Measurements from ENCODE around the gene SLC66A2.
"Not testable (repeated sequence)": the region's sequence is repeated elsewhere in the genome, so short reads cannot be mapped to it uniquely, and the experiment has no call there.

The SLC66A2 gene

GRCh38 chr18:79877163-79878091 is 74.0 kb downstream of the SLC66A2 start:
- no peak for DNase-seq

- no peak for DNase-seq
Observed at GRCh38 chr18:79876497-79876896, 75.0 kb downstream of the SLC66A2 start.

- no peak for DNase-seq
Observed at GRCh38 chr18:79875931-79876461, 75.5 kb downstream of the SLC66A2 start.

GRCh38 chr18:79875531-79875919 is 75.9 kb downstream of the SLC66A2 start:
- DNase-seq = no peak

- no peak for DNase-seq
Observed at GRCh38 chr18:79874553-79875530, 76.6 kb downstream of the SLC66A2 start.

- no peak for DNase-seq
Observed at GRCh38 chr18:79873449-79874110, 77.9 kb downstream of the SLC66A2 start.

- DNase-seq = no peak
Observed at GRCh38 chr18:79872527-79873444, 78.7 kb downstream of the SLC66A2 start.

GRCh38 chr18:79871481-79872091 is 79.9 kb downstream of the SLC66A2 start:
- no peak for DNase-seq

- no peak for DNase-seq
Observed at GRCh38 chr18:79871026-79871390, 80.4 kb downstream of the SLC66A2 start.

GRCh38 chr18:79870301-79871025 is 81.0 kb downstream of the SLC66A2 start:
- DNase-seq = no peak

GRCh38 chr18:79869591-79870300 is 81.7 kb downstream of the SLC66A2 start:
- DNase-seq = no peak

- no peak for DNase-seq
Observed at GRCh38 chr18:79868811-79869541, 82.5 kb downstream of the SLC66A2 start.

GRCh38 chr18:79868168-79868784 is 83.2 kb downstream of the SLC66A2 start:
- DNase-seq = no peak

GRCh38 chr18:79867666-79868065 is 83.8 kb downstream of the SLC66A2 start:
- no peak for DNase-seq

- DNase-seq = no peak
Observed at GRCh38 chr18:79866889-79867574, 84.4 kb downstream of the SLC66A2 start.

- DNase-seq = not testable (repeated sequence)
Observed at GRCh38 chr18:79865951-79866350, 85.5 kb downstream of the SLC66A2 start.

GRCh38 chr18:79864955-79865354 is 86.5 kb downstream of the SLC66A2 start:
- DNase-seq = not testable (repeated sequence)
